Activated T-helper 2 cell treated with anti-CD3 and anti-CD28 coated beads, Interferon-gamma antibody, Interleukin-2, Interleukin-4, amounts not matched to agents 10 μg/mL and 5 μg/mL and 100 μg/mL, durations not matched to agents 14 hours and 24 hours and 36 hours (primary cell): Measurements from ENCODE around the gene PKNOX2. TPM values are rescaled to one million over a fixed set of nuclear protein-coding genes. Genes with fewer than 3 reads are reported as not detected.

Experiments
- DNase-seq: peaks from one replicate; pipeline ENCODE4 v3.0.0; 2021; ENCODE audit warnings: low spot score
- H3K27ac Mint-ChIP-seq: one replicate; pipeline ENCODE4 v1.8.0; 2021; ENCODE audit warnings: mixed read lengths
- H3K27me3 Mint-ChIP-seq: one replicate; pipeline ENCODE4 v1.8.0; 2021; ENCODE audit warnings: low read depth, mixed read lengths
- H3K36me3 Mint-ChIP-seq: one replicate; pipeline ENCODE4 v1.8.0; 2021; ENCODE audit warnings: low read depth, mixed read lengths
- H3K4me1 Mint-ChIP-seq: one replicate; pipeline ENCODE4 v1.8.0; 2021; ENCODE audit warnings: low read depth, mixed read lengths
- H3K4me3 Mint-ChIP-seq: one replicate; pipeline ENCODE4 v1.8.0; 2021; ENCODE audit warnings: low read depth, mild to moderate bottlenecking, moderate library complexity, mixed read lengths
- H3K9me3 Mint-ChIP-seq: one replicate; pipeline ENCODE4 v1.8.0; 2021; ENCODE audit warnings: mixed read lengths
- intact Hi-C: fragments of 100-400 bp; cut with micrococcal nuclease; formaldehyde crosslinking; loops from one replicate; pipeline ENCODE4 v1.15.1; 2023
- total RNA-seq: library from RNA; stranded (reverse); gene quantifications from 2 replicates; pipeline ENCODE4 v1.2.3, GENCODE V29; 2022

The PKNOX2 gene
- total RNA-seq, 1 donor from 2014 or later = not detected

GRCh38 chr11:125388611-125389010 is 224.1 kb downstream of the PKNOX2 start:
- H3K36me3 Mint-ChIP-seq = no peaks in the 10 kb centered on the region
- no peak overlapping the region for H3K4me3 Mint-ChIP-seq
- intact Hi-C loops = no loop called here
- no peaks in the 10 kb centered on the region for H3K4me1 Mint-ChIP-seq
- no peak for DNase-seq
- H3K27ac Mint-ChIP-seq = no peak overlapping the region
- H3K27me3 Mint-ChIP-seq = peaks cover 6% of the 10 kb centered on the region
- H3K9me3 Mint-ChIP-seq = no peaks in the 10 kb centered on the region

- Mint-ChIP-seq H3K36me3 (no peaks in the 10 kb centered on the region), H3K4me1 (no peaks in the 10 kb centered on the region), H3K9me3 (no peaks in the 10 kb centered on the region), H3K27ac (no peak overlapping the region), H3K4me3 (no peak overlapping the region), H3K27me3 (peaks cover 6% of the 10 kb centered on the region)
- intact Hi-C loops = no loop called here
- no peak for DNase-seq
These were observed 225.0 kb downstream of the PKNOX2 start for GRCh38 chr11:125389339-125390166.

- no peak for DNase-seq
- no peaks in the 10 kb centered on the region for H3K4me1 Mint-ChIP-seq
- peaks cover 9% of the 10 kb centered on the region for H3K27me3 Mint-ChIP-seq
- no peak overlapping the region for H3K27ac Mint-ChIP-seq
- intact Hi-C loops = no loop called here
- H3K9me3 Mint-ChIP-seq = no peaks in the 10 kb centered on the region
- no peaks in the 10 kb centered on the region for H3K36me3 Mint-ChIP-seq
- no peak overlapping the region for H3K4me3 Mint-ChIP-seq
These were observed 226.4 kb downstream of the PKNOX2 start for GRCh38 chr11:125390946-125391345.

- no peaks in the 10 kb centered on the region for H3K36me3 Mint-ChIP-seq
- intact Hi-C loops = no loop called here
These were observed 228.8 kb downstream of the PKNOX2 start for GRCh38 chr11:125393331-125393730.

GRCh38 chr11:125394296-125394695 is 229.7 kb downstream of the PKNOX2 start:
- H3K27me3 Mint-ChIP-seq = peaks cover 15% of the 10 kb centered on the region
- no peaks in the 10 kb centered on the region for H3K4me1 Mint-ChIP-seq
- no peak overlapping the region for H3K27ac Mint-ChIP-seq
- no peak for DNase-seq
- intact Hi-C loops = no loop called here
- H3K36me3 Mint-ChIP-seq = no peaks in the 10 kb centered on the region
- no peaks in the 10 kb centered on the region for H3K9me3 Mint-ChIP-seq
- no peak overlapping the region for H3K4me3 Mint-ChIP-seq

More at GRCh38 chr11:125393331-125393730, 228.8 kb downstream of the PKNOX2 start:
- Mint-ChIP-seq H3K27ac (no peak overlapping the region), H3K27me3 (peaks cover 10% of the 10 kb centered on the region), H3K4me1 (no peaks in the 10 kb centered on the region), H3K4me3 (no peak overlapping the region), H3K9me3 (no peaks in the 10 kb centered on the region)
- DNase-seq = no peak

- Mint-ChIP-seq H3K4me1 (no peaks in the 10 kb centered on the region), H3K36me3 (no peaks in the 10 kb centered on the region), H3K27ac (no peak overlapping the region), H3K27me3 (peaks cover 16% of the 10 kb centered on the region), H3K4me3 (no peak overlapping the region), H3K9me3 (no peaks in the 10 kb centered on the region)
- no peak for DNase-seq
- intact Hi-C loops = no loop called here
These were observed 232.9 kb downstream of the PKNOX2 start for GRCh38 chr11:125397421-125397820.

- Mint-ChIP-seq H3K36me3 (no peaks in the 10 kb centered on the region), H3K27me3 (peaks cover 20% of the 10 kb centered on the region), H3K27ac (no peak overlapping the region), H3K9me3 (no peaks in the 10 kb centered on the region), H3K4me3 (no peak overlapping the region), H3K4me1 (no peaks in the 10 kb centered on the region)
- DNase-seq = no peak
- intact Hi-C loops = no loop called here
These were observed 233.9 kb downstream of the PKNOX2 start for GRCh38 chr11:125398475-125398874.

GRCh38 chr11:125398994-125399640 is 234.6 kb downstream of the PKNOX2 start:
- H3K4me1 Mint-ChIP-seq = no peaks in the 10 kb centered on the region
- no peak overlapping the region for H3K4me3 Mint-ChIP-seq
- DNase-seq = no peak
- no peaks in the 10 kb centered on the region for H3K36me3 Mint-ChIP-seq
- no peaks in the 10 kb centered on the region for H3K9me3 Mint-ChIP-seq
- no peak overlapping the region for H3K27ac Mint-ChIP-seq
- peaks cover 22% of the 10 kb centered on the region for H3K27me3 Mint-ChIP-seq
- intact Hi-C loops = no loop called here

GRCh38 chr11:125399945-125400344 is 235.4 kb downstream of the PKNOX2 start:
- peaks cover under 1% of the 10 kb centered on the region for H3K4me1 Mint-ChIP-seq
- peaks cover 25% of the 10 kb centered on the region for H3K27me3 Mint-ChIP-seq
- no peak for DNase-seq
- intact Hi-C loops = no loop called here
- H3K36me3 Mint-ChIP-seq = no peaks in the 10 kb centered on the region
- H3K9me3 Mint-ChIP-seq = no peaks in the 10 kb centered on the region
- H3K27ac Mint-ChIP-seq = no peak overlapping the region
- H3K4me3 Mint-ChIP-seq = no peak overlapping the region

- Mint-ChIP-seq H3K27ac (no peak overlapping the region), H3K27me3 (peaks cover 30% of the 10 kb centered on the region), H3K4me3 (no peak overlapping the region), H3K36me3 (no peaks in the 10 kb centered on the region), H3K9me3 (no peaks in the 10 kb centered on the region), H3K4me1 (peaks cover 2% of the 10 kb centered on the region)
- DNase-seq = no peak
- intact Hi-C loops = no loop called here
These were observed 236.7 kb downstream of the PKNOX2 start for GRCh38 chr11:125401235-125401634.

GRCh38 chr11:125401746-125402145 is 237.2 kb downstream of the PKNOX2 start:
- Mint-ChIP-seq H3K27me3 (peaks cover 33% of the 10 kb centered on the region), H3K4me1 (peaks cover 2% of the 10 kb centered on the region), H3K9me3 (no peaks in the 10 kb centered on the region), H3K36me3 (no peaks in the 10 kb centered on the region), H3K27ac (no peak overlapping the region), H3K4me3 (no peak overlapping the region)
- no peak for DNase-seq
- intact Hi-C loops = no loop called here

- Mint-ChIP-seq H3K4me1 (peaks cover 2% of the 10 kb centered on the region), H3K27ac (no peak overlapping the region), H3K4me3 (no peak overlapping the region), H3K9me3 (no peaks in the 10 kb centered on the region), H3K27me3 (peaks cover 33% of the 10 kb centered on the region), H3K36me3 (no peaks in the 10 kb centered on the region)
- intact Hi-C loops = no loop called here
- no peak for DNase-seq
These were observed 237.9 kb downstream of the PKNOX2 start for GRCh38 chr11:125402435-125402834.

- H3K9me3 Mint-ChIP-seq = no peaks in the 10 kb centered on the region
These were observed 239.7 kb downstream of the PKNOX2 start for GRCh38 chr11:125404157-125404810.

More at GRCh38 chr11:125404157-125404810, 239.7 kb downstream of the PKNOX2 start:
- H3K27me3 Mint-ChIP-seq = peaks cover 33% of the 10 kb centered on the region
- no peak overlapping the region for H3K27ac Mint-ChIP-seq
- intact Hi-C loops = loop anchor here (2.0 kb wide), 1 partner anchor 237 kb away; no protein-coding TSS in a partner anchor
- DNase-seq = no peak
- no peaks in the 10 kb centered on the region for H3K36me3 Mint-ChIP-seq
- no peak overlapping the region for H3K4me3 Mint-ChIP-seq
- peaks cover 2% of the 10 kb centered on the region for H3K4me1 Mint-ChIP-seq
